ENCODE results near the gene PASD1.
"Not testable (repeated sequence)": the region's sequence is repeated elsewhere in the genome, so short reads cannot be mapped to it uniquely, and the experiment has no call there.

Gene PASD1

GRCh38 chrX:151563449-151563848, at the start of gene PASD1:
PASD1 (plus strand) TSS chrX:151563675; CDS start chrX:151601554, 37,879 bp downstream.
- Mint-ChIP-seq H3K9me3 (no peaks in the 10 kb centered on the region), H3K4me3 (no peak within 1 kb of the TSS), H3K27ac (no peak within 1 kb of the TSS), H3K4me1 (ENCODE audit: low read depth) (no peaks in the 10 kb centered on the region), H3K36me3 (ENCODE audit: low read depth) (no peaks in the 10 kb centered on the region), H3K27me3 (no peaks in the 10 kb centered on the region)

- Mint-ChIP-seq H3K4me3 (no peak overlapping the region), H3K27me3 (no peaks in the 10 kb centered on the region), H3K27ac (no peak overlapping the region), H3K4me1 (ENCODE audit: low read depth) (no peaks in the 10 kb centered on the region), H3K36me3 (ENCODE audit: low read depth) (no peaks in the 10 kb centered on the region), H3K9me3 (no peaks in the 10 kb centered on the region)
These were observed 48.2 kb upstream of the PASD1 start for GRCh38 chrX:151515237-151515636.

GRCh38 chrX:151516538-151517187, 46.8 kb upstream of the PASD1 start:
- Mint-ChIP-seq H3K9me3 (no peaks in the 10 kb centered on the region), H3K27ac (no peak overlapping the region), H3K36me3 (ENCODE audit: low read depth) (no peaks in the 10 kb centered on the region), H3K27me3 (no peaks in the 10 kb centered on the region), H3K4me3 (no peak overlapping the region), H3K4me1 (ENCODE audit: low read depth) (no peaks in the 10 kb centered on the region)

- H3K36me3 Mint-ChIP-seq (ENCODE audit: low read depth), result no peaks in the 10 kb centered on the region
- H3K27ac Mint-ChIP-seq, result no peak overlapping the region
- no peaks in the 10 kb centered on the region for H3K9me3 Mint-ChIP-seq
- no peak overlapping the region for H3K4me3 Mint-ChIP-seq
- no peaks in the 10 kb centered on the region for H3K27me3 Mint-ChIP-seq
- no peaks in the 10 kb centered on the region for H3K4me1 Mint-ChIP-seq (ENCODE audit: low read depth)
These were observed 46.1 kb upstream of the PASD1 start for GRCh38 chrX:151517421-151517820.

- Mint-ChIP-seq H3K9me3 (no peaks in the 10 kb centered on the region), H3K4me1 (ENCODE audit: low read depth) (no peaks in the 10 kb centered on the region), H3K27me3 (peaks cover 5% of the 10 kb centered on the region), H3K4me3 (no peak overlapping the region), H3K27ac (no peak overlapping the region), H3K36me3 (ENCODE audit: low read depth) (no peaks in the 10 kb centered on the region)
These were observed 40.1 kb upstream of the PASD1 start for GRCh38 chrX:151523351-151523750.

- Mint-ChIP-seq H3K36me3 (ENCODE audit: low read depth) (no peaks in the 10 kb centered on the region), H3K27me3 (peaks cover 7% of the 10 kb centered on the region), H3K27ac (no peak overlapping the region), H3K4me3 (no peak overlapping the region), H3K4me1 (ENCODE audit: low read depth) (no peaks in the 10 kb centered on the region), H3K9me3 (no peaks in the 10 kb centered on the region)
These were observed 26.9 kb upstream of the PASD1 start for GRCh38 chrX:151536571-151536970.

GRCh38 chrX:151537572-151537971, 25.9 kb upstream of the PASD1 start:
- H3K4me1 Mint-ChIP-seq (ENCODE audit: low read depth), result no peaks in the 10 kb centered on the region
- H3K27ac Mint-ChIP-seq, result no peak overlapping the region
- H3K36me3 Mint-ChIP-seq (ENCODE audit: low read depth), result no peaks in the 10 kb centered on the region
- H3K4me3 Mint-ChIP-seq, result no peak overlapping the region
- H3K9me3 Mint-ChIP-seq, result no peaks in the 10 kb centered on the region
- peaks cover 7% of the 10 kb centered on the region for H3K27me3 Mint-ChIP-seq

GRCh38 chrX:151538190-151539122, 25.0 kb upstream of the PASD1 start:
- Mint-ChIP-seq H3K4me3 (no peak overlapping the region), H3K9me3 (no peaks in the 10 kb centered on the region), H3K27me3 (peaks cover under 1% of the 10 kb centered on the region), H3K4me1 (ENCODE audit: low read depth) (no peaks in the 10 kb centered on the region), H3K36me3 (ENCODE audit: low read depth) (no peaks in the 10 kb centered on the region), H3K27ac (no peak overlapping the region)

- Mint-ChIP-seq H3K9me3 (no peaks in the 10 kb centered on the region), H3K4me3 (no peak overlapping the region), H3K4me1 (ENCODE audit: low read depth) (no peaks in the 10 kb centered on the region), H3K27ac (no peak overlapping the region), H3K36me3 (ENCODE audit: low read depth) (no peaks in the 10 kb centered on the region), H3K27me3 (no peaks in the 10 kb centered on the region)
These were observed 19.8 kb upstream of the PASD1 start for GRCh38 chrX:151543706-151544105.

- H3K4me1 Mint-ChIP-seq (ENCODE audit: low read depth); H3K36me3 Mint-ChIP-seq (ENCODE audit: low read depth); H3K27me3 Mint-ChIP-seq; H3K27ac Mint-ChIP-seq; H3K4me3 Mint-ChIP-seq; H3K9me3 Mint-ChIP-seq: not testable (repeated sequence)
These were observed 17.2 kb upstream of the PASD1 start for GRCh38 chrX:151546226-151546625.

GRCh38 chrX:151551176-151551575, 12.3 kb upstream of the PASD1 start:
- H3K27me3 Mint-ChIP-seq; H3K27ac Mint-ChIP-seq; H3K4me1 Mint-ChIP-seq (ENCODE audit: low read depth); H3K9me3 Mint-ChIP-seq; H3K36me3 Mint-ChIP-seq (ENCODE audit: low read depth); H3K4me3 Mint-ChIP-seq: not testable (repeated sequence)

- Mint-ChIP-seq H3K4me1 (ENCODE audit: low read depth) (no peaks in the 10 kb centered on the region), H3K27ac (no peak overlapping the region), H3K9me3 (no peaks in the 10 kb centered on the region), H3K27me3 (no peaks in the 10 kb centered on the region), H3K4me3 (no peak overlapping the region), H3K36me3 (ENCODE audit: low read depth) (no peaks in the 10 kb centered on the region)
These were observed 10.7 kb upstream of the PASD1 start for GRCh38 chrX:151552743-151553142.

- H3K4me3 Mint-ChIP-seq; H3K36me3 Mint-ChIP-seq (ENCODE audit: low read depth); H3K27me3 Mint-ChIP-seq; H3K9me3 Mint-ChIP-seq; H3K27ac Mint-ChIP-seq; H3K4me1 Mint-ChIP-seq (ENCODE audit: low read depth): not testable (repeated sequence)
These were observed 8.2 kb upstream of the PASD1 start for GRCh38 chrX:151555301-151555700.

GRCh38 chrX:151562485-151562884, 990 bp upstream of the PASD1 start:
- H3K4me1 Mint-ChIP-seq (ENCODE audit: low read depth); H3K36me3 Mint-ChIP-seq (ENCODE audit: low read depth); H3K27me3 Mint-ChIP-seq; H3K27ac Mint-ChIP-seq; H3K9me3 Mint-ChIP-seq; H3K4me3 Mint-ChIP-seq: not testable (repeated sequence)

- H3K4me1 Mint-ChIP-seq (ENCODE audit: low read depth); H3K36me3 Mint-ChIP-seq (ENCODE audit: low read depth); H3K9me3 Mint-ChIP-seq; H3K4me3 Mint-ChIP-seq; H3K27ac Mint-ChIP-seq; H3K27me3 Mint-ChIP-seq: not testable (repeated sequence)
These were observed 472 bp upstream of the PASD1 start for GRCh38 chrX:151563003-151563402.

GRCh38 chrX:151564035-151564434, 560 bp downstream of the PASD1 start:
- Mint-ChIP-seq H3K36me3 (ENCODE audit: low read depth) (no peaks in the 10 kb centered on the region), H3K27ac (no peak overlapping the region), H3K9me3 (no peaks in the 10 kb centered on the region), H3K4me3 (no peak overlapping the region), H3K27me3 (no peaks in the 10 kb centered on the region), H3K4me1 (ENCODE audit: low read depth) (no peaks in the 10 kb centered on the region)

Data from stimulated activated naive CD8-positive, alpha-beta T cell treated with anti-CD3 and anti-CD28 coated beads, Interleukin-15, Interleukin-2, amounts not matched to agents 100 ng/mL and 50 ng/mL, for 24 hours (primary cell).